Activated T-cell treated with anti-CD3 and anti-CD28 coated beads for 48 hours (primary cell): Measurements from ENCODE around the gene FMN2.
"Not testable (repeated sequence)": the region's sequence is repeated elsewhere in the genome, so short reads cannot be mapped to it uniquely, and the experiment has no call there.

ENCODE experiments used
- DNase-seq: peaks from one replicate; pipeline ENCODE4 v3.0.0-alpha.2; 2020; ENCODE audit warnings: low read depth

Gene FMN2

GRCh38 chr1:240366636-240367035, 275.0 kb downstream of the FMN2 start:
- no peak for DNase-seq

DNA sequence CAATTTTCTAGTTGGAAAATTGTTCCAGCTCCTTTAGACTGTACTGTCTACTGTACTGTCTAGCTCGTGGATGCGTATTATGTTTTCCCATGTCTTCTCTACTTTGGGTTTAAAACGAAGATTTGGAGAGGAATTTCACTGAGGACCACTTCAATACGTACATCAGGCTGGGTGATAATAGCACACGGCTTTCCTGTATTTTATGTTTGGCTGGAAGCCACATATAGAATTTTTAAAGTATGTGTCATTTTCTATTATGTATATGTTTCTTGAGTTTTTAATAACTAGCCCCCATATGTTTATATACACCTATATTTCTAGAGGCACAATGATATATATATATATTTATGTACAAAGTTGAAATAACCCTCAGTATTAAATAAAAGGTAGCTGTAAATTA, 293.9 kb downstream of the FMN2 start:
- no peak for DNase-seq

- DNase-seq: no peak
These were observed 294.6 kb downstream of the FMN2 start for GRCh38 chr1:240385985-240386978.

- DNase-seq: no peak
These were observed 295.4 kb downstream of the FMN2 start for GRCh38 chr1:240387051-240387450.

DNA sequence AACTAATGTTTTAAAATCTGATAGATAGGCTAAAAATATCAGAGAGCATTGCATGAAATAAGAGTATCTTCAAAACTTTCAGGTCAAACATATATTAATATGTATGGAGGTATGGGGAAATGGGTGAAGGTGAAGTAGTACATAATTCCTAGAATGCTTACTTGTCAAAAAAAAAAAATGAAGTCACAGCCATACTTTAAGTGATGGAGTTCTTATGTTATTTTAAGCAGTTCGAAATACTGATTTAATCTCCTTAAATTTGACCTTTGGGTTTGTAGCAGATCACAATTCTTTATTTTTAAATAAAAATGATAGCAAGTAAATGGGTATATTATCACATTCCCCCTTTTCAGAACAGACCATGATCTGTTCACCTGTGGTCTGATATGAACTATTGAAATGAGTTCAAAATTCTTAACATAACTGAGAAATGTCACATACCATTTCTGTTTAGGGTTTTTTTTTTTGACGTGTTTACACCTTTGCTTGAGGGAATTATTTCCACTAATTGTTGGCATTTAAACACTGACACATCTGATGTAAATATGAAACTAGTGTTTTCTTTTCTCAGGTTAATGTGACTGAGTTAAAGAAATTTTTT, 300.1 kb downstream of the FMN2 start:
- no peak for DNase-seq

DNA sequence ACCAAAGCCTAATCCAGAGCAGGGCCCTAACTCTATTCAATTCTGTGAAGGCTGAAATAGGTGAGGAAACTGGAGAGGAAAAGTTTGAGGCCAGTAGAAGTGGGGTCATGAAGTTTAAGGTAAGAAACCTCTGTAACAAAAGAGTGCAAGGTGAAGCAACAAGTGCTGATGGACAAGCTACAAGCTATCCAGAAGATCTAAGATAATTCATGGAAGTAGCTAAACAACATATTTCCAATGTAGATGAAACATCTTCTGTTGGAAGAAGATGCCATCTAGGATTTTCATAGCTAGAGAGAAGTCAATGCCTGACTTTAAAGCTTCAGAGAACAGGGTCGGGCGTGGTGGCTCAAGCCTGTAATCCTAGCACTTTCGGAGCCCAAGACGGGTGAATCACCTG, 302.7 kb downstream of the FMN2 start:
- no peak for DNase-seq

GRCh38 chr1:240395336-240395735, 303.7 kb downstream of the FMN2 start:
- DNase-seq: no peak

DNA sequence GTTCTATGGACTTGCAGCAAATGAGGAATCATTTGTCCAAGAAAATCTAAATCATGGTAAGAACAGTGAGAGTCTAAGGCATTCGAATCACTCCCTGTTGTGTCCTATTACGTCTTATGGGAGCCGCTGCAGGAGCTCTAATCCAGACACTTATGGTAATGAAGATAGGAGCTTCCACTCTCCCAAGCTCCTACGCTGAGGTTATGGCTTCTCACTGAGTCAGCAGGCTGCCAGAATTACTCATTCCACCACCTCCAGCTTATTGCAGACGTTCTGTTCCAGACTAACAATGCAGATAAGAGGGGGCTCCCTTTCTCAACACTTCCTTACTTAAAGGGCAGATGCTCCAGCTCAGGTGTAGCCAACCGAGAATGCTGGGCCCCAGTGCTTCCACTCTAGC, 307.7 kb downstream of the FMN2 start:
- no peak for DNase-seq

- DNase-seq: no peak
These were observed 310.0 kb downstream of the FMN2 start for GRCh38 chr1:240401731-240402130.

- no peak for DNase-seq
These were observed 310.6 kb downstream of the FMN2 start for GRCh38 chr1:240402326-240402725.

GRCh38 chr1:240404286-240404685, 312.6 kb downstream of the FMN2 start:
- no peak for DNase-seq

DNA sequence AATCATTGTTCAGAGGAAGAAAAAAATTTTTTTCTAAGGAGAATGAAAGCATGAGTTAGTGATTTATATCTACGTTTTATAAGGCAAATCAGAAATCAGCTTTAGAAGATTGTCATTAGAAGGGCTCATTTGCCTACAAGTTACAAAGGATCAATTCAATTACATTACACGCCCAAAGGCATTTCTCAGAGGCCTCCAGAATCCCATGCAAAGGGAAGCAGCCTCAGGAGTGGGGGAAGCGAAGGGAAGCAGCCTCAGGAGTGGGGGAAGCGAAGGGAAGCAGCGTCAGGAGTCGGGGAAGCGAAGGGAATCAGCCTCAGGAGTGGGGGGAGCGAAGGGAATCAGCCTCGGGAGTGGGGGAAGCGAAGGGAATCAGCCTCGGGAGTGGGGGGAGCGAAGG, 314.1 kb downstream of the FMN2 start:
- no peak for DNase-seq

- DNase-seq: no peak
These were observed 315.7 kb downstream of the FMN2 start for GRCh38 chr1:240407407-240407806.

- DNase-seq: no peak
These were observed 317.9 kb downstream of the FMN2 start for GRCh38 chr1:240409615-240410014.

DNA sequence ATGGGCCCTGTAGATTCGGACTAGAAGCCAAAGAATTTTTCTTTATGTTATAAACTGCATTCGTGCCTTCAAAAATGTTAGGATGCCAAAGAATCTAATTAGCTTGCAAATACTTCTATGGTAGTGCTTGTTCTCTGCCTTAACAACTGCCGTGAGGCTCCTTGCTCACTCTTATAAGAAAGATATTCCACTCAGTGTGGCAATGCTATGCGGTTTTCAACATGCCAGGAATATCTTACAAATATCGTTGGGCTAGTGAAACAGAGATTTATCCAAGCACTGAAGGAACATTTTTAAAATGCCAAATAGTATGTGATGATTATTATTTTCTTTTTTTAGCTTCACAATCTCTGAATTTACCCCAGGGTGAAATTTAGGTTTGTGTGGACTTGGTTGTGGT, 322.0 kb downstream of the FMN2 start:
- DNase-seq: no peak

DNA sequence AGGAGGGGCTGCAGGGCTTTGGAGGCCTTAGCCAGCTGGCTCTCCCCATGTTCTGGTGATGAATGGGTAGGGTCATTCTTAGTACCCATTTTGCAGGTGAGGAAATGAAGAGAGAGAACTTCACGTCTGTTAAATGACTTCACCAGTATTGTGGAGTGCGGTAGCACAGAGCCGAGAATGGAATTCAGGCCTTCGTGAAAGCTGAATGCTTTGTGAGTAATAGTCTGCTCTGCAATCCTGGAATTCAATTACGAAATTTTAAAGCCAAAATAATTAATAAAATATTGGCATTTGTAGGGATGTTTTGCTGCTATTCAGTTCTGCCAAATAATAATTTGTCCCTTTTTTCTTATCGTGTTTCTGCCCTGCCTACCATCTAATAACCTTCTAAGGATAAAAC, 322.6 kb downstream of the FMN2 start:
- DNase-seq: no peak

GRCh38 chr1:240415011-240415410, 323.3 kb downstream of the FMN2 start:
- DNase-seq: not testable (repeated sequence)

- DNase-seq: no peak
These were observed 323.8 kb downstream of the FMN2 start for GRCh38 chr1:240415532-240415931.

GRCh38 chr1:240417317-240417716, 325.6 kb downstream of the FMN2 start:
- no peak for DNase-seq

GRCh38 chr1:240420766-240421165, 329.1 kb downstream of the FMN2 start:
- no peak for DNase-seq

GRCh38 chr1:240423246-240423924, 331.7 kb downstream of the FMN2 start:
- no peak for DNase-seq

DNA sequence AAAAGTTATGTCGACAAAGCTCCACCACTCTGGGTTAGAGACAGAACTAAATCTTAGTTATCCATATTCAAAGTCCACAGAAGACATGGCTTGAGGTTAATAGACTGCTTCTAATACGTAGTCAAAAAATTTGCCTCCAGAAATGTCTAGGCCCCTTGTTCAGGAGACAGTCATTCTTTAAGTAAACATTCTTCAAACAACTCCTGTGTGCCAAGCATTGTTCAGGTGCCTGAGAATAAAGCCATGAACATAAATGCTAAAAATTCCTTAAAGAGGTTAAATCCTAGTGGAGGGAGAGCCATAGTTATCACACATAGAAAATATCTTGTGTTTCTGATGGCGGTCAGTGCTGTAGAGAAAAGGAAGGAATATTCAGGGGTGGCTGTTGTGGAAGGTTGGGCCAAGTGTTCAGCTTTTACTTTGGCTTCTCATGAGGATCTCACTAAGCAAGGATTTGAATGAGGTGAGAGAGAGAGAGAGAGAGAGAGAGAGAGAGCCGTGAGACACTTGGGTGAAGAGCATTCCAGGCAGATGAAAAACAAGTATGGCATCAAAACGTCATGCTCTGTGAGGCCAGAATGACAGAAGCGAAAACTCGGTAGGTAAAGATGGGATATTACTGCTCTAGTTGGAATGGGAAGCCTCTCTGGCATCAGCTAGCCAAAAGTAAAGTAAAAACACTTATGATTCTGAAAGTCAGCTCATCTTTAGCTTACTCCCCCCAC, 333.2 kb downstream of the FMN2 start:
- DNase-seq: no peak
